Left forelimb (tissue), 1 donor: ENCODE results near the gene FGGY.
"Not testable (repeated sequence)": the region's sequence is repeated elsewhere in the genome, so short reads cannot be mapped to it uniquely, and the experiment has no call there.

Source experiments
- DNase-seq: peaks from one replicate; pipeline ENCODE4 v3.0.0-alpha.2; 2018; ENCODE audit warnings: low spot score

The FGGY gene

GRCh38 chr1:59545830-59546229, 248.9 kb downstream of the FGGY start:
- no peak for DNase-seq

GRCh38 chr1:59549066-59549837, 252.4 kb downstream of the FGGY start:
- no peak for DNase-seq

GRCh38 chr1:59549903-59550302, 253.0 kb downstream of the FGGY start:
- no peak for DNase-seq

- no peak for DNase-seq
Observed at GRCh38 chr1:59552007-59552406, 255.1 kb downstream of the FGGY start.

- no peak for DNase-seq
Observed at GRCh38 chr1:59553371-59553770, 256.5 kb downstream of the FGGY start.

GRCh38 chr1:59554011-59554663, 257.2 kb downstream of the FGGY start:
- no peak for DNase-seq

- DNase-seq = no peak
Observed at GRCh38 chr1:59554752-59555151, 257.9 kb downstream of the FGGY start.

GRCh38 chr1:59556398-59556797, 259.5 kb downstream of the FGGY start:
- DNase-seq = no peak

GRCh38 chr1:59556802-59557548, 260.1 kb downstream of the FGGY start:
- no peak for DNase-seq

- DNase-seq = no peak
Observed at GRCh38 chr1:59557549-59557885, 260.6 kb downstream of the FGGY start.

GRCh38 chr1:59558580-59558979, 261.7 kb downstream of the FGGY start:
- DNase-seq = not testable (repeated sequence)

GRCh38 chr1:59560807-59561450, 264.0 kb downstream of the FGGY start:
- no peak for DNase-seq

GRCh38 chr1:59561796-59562195, 264.9 kb downstream of the FGGY start:
- no peak for DNase-seq

- no peak for DNase-seq
Observed at GRCh38 chr1:59564192-59564891, 267.4 kb downstream of the FGGY start.

GRCh38 chr1:59565611-59566410, 268.9 kb downstream of the FGGY start:
- no peak for DNase-seq

- DNase-seq = no peak
Observed at GRCh38 chr1:59568158-59568935, 271.5 kb downstream of the FGGY start.

- no peak for DNase-seq
Observed at GRCh38 chr1:59569198-59569597, 272.3 kb downstream of the FGGY start.

- no peak for DNase-seq
Observed at GRCh38 chr1:59570524-59570923, 273.6 kb downstream of the FGGY start.

- DNase-seq = no peak
Observed at GRCh38 chr1:59574085-59574484, 277.2 kb downstream of the FGGY start.

- no peak for DNase-seq
Observed at GRCh38 chr1:59577774-59578173, 280.9 kb downstream of the FGGY start.
